Skin of body (tissue), 2 donors: ENCODE data around the gene CD40. TPM values are rescaled to one million over a fixed set of nuclear protein-coding genes. Genes with fewer than 3 reads are reported as not detected.

Experiments used
- DNase-seq: peaks from one replicate; lab custom pipeline; 2025; lab: John Stamatoyannopoulos, UW
- total RNA-seq: library from RNA; depleted of rRNA; stranded (reverse); fragments of >200 nt; gene quantifications from one replicate; pipeline ENCODE4 v1.2.3, GENCODE V29; 2014

CD40 gene
- total RNA-seq, 1 donor from 2014 or later, result 4.1 TPM

DNA sequence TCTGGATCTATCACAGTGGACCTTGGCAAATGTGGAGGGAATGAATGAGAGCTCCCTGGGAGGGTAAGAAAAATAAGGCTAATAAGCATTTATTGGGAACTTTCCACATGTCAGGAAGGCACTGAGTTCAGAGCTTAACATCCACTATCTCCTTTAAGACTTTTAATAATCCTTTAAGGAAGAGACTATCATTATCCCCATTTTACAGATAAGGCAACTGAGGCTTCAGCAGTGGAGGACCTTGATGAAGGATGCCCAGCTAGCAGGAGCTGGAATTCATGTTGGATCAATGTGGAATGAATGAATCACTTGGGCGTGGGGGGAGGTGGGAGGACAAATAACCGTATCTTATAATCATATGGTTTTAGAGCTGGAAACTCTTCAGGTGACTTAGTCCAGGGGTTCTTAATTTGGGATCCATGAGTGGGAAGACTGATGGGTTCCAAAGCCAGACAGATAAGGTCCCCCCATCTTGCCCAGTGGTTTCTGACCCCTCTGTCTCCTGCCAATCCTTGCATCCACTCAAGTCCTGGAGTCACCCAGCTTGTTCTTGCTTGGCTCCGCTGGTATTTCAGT, 54.9 kb downstream of the CD40 start:
- DNase-seq, result no peak

DNA sequence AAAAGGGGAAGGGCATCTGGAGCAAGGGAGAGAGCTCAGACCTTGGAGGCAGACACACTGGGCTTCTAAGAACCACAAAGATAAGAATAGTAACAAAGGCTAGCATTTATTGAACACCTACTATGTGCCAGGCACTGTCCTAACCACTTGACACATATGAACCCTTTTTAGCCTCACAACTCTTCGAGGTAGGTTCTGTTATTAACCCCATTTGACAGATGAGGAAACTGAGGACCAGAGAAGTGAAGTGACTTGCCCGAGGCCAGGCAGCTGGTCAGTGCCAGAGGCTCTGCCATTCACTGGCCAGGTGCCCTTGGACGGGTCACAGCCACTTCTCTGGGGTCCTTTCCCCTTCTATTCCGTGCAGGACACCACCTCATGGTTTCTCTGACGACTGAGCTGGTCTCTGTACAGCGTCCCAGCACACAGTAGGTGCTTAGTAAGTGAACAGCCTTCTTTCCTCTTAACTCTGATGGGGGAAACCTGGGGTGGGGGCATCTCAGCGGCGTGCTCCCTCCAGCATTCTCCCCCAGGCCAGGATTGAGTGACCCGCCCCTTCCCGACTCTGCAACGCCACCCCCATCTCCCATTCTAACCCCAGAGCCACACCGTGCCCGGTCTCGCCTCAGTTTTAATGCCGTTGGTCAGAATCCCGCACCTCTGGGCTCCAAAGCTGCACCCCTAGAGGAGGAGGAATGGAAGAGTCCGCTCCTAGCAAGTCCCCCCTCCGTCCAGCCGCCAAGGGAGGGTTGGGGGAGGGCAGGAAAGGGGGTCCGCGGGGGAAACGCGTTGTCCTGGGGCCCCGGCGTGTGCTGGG, 55.7 kb downstream of the CD40 start:
- no peak for DNase-seq

DNA sequence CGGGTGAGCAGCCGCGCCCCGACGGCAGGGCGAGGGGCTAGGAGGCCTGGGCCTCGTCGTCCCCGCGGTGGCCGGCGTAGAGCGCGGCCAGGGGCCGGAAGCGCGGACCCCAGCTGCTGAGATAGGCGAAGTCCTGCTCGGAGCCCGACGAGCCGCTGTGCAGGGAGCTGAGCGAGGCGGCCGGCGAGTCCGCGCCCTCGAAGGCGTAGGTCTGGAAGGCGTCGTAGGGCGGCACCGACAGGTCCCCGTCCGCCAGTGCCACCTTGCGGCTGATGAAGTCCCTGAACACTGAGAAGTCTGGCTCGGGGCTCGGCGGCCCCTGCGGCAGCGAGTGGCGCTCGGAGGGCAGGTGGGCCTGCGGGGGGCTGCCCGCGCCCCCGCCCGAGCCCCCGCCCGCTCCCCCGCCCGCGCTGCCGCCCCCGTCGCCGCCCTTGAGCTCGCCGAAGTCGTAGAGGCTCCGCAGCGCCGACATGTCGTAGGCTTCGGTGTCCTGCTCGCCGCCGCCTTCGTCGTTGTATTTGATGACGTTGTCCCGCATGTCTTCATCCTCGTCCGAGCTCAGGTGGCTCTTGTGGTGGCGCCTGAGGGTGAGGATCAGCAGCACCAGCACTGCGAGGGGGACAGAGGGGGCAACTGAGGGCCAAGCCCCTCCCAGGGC, 56.5 kb downstream of the CD40 start:
- DNase-seq, result no peak

DNA sequence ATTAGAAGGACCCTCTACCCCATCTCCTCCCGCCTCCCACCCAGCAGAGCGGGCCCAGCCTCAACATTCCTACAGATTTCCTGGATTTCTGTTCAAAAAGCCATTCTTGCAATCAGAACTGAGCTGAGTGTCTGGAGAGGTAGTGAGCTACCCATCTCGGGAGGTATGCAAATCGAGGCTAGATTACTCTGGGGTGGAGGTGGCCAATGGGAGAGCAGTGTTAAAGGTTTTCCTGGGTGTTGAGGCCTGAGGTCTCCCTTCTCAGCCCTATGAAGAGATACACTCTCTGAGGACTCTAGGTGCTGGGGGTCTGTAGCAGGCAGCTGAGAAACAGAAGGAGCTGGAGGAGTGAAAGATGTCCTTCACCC, 57.0 kb downstream of the CD40 start:
- DNase-seq, result no peak

DNA sequence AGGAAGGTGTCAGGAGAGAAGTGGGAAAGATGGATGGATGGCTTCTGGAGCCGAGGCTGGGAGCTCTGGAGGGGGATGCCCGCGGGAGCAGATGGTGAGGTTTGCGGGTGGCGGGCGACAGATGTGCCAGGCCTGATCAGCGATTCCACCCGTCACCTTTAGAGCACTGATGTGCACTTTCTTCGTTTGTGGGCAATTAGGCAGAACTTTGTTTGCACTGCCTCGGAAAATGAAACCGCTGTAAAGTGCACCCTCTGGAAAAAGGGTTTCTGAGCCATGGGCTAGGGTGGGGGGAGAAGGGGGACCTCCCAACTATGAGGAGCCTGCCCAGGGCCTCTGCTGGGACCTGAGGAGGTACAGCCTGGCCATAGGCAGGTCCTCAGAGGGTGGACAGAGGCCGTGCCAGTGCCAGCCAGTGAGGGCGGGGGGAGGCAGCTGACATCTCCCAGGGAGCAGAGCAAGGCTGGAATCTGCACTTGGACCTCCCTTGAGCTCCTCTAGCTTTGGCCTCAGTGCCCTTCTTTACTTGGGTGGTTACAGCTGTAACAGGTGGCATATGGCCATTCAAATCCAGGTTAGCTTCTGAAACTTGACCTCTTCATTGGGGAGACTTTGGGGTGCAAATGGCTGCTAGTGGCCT, 58.7 kb downstream of the CD40 start:
- DNase-seq, result no peak

DNA sequence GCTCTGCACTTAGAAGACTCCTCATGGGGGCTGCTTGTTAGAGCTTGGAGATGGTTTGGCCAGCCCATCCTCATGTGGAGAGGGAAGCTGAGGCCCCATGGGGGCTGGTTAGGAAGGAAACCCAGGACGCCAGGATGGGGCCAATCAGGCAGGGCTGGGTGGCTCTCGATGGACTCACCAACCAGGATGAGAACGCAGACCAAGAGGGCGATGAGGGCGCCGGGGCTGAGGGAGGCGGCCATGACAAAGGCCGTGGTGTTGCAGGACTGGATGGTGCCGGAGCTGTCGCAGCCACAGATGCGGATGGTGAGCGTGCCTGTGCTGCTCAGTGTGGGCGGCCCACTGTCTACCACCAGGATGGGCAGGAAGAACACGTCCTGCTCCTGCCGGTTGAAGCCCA, 59.7 kb downstream of the CD40 start:
- no peak for DNase-seq

DNA sequence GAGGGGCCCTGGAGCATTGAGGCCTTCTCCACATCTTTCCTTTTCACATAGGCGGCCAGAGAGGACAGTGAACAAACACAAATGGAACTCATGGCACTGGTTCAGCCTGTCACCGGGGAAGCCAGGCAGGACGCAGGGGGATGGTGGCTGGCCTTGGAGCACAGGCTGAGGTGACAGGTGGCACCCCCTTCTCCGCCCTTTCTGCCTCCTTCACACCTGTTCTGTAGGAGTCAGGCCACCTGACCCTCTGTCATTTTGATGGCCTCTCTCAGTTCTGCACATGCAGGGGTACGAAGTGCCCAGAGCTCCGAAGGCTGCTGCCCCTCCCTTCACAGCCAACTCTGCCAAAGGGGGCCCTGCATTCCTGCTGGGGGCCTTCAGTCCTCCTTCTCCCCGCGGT, 60.8 kb downstream of the CD40 start:
- DNase-seq, result no peak

Other genes starting within 250 kb of the CD40 start
- gene ZSWIM1, start 237.1 kb upstream of the CD40 start, total RNA-seq, result 4.0 TPM
- 0.69 TPM for gene SPATA25, start 230.7 kb upstream of the CD40 start, total RNA-seq
- 2.9 TPM for gene NEURL2, start 227.1 kb upstream of the CD40 start, total RNA-seq
- 30.9 TPM for gene CTSA, start 227.0 kb upstream of the CD40 start, total RNA-seq
- 27.1 TPM for gene PLTP, start 206.2 kb upstream of the CD40 start, total RNA-seq
- gene PCIF1, start 183.6 kb upstream of the CD40 start, total RNA-seq, result 13.5 TPM
- gene ZNF335, start 146.1 kb upstream of the CD40 start, total RNA-seq, result 12.2 TPM
- gene MMP9, start 109.4 kb upstream of the CD40 start, total RNA-seq, result 5.1 TPM
- gene SLC12A5, start 89.1 kb upstream of the CD40 start, total RNA-seq, result 0.69 TPM
- 10.8 TPM for gene NCOA5, start 28.4 kb upstream of the CD40 start, total RNA-seq
- 0.89 TPM for gene CDH22, start 190.2 kb downstream of the CD40 start, total RNA-seq